PC-9 (cell line): ENCODE measurements around the gene ATG2A. TPM values are rescaled to one million over a fixed set of nuclear protein-coding genes. Genes with fewer than 3 reads are reported as not detected.

Experiments used
- BruUV-seq: library from RNA; stranded (reverse); fragments of 400-500 nt; replicated peaks from 2 replicates; lab custom pipeline; 2021; lab: Mats Ljungman, UMichigan
- CTCF ChIA-PET: fragments of 300-600 bp; sonication (Branson Sonifier 250); formaldehyde crosslinking; loops from one replicate; lab custom pipeline; 2022; ENCODE audit warnings: antibody characterized with exemption; lab: Charles Lee
- POLR2A ChIA-PET: fragments of 300-600 bp; sonication (Branson Sonifier 250); formaldehyde crosslinking; loops from one replicate; lab custom pipeline; 2022; ENCODE audit warnings: antibody characterized with exemption; ENCODE audit not compliant: unreplicated experiment; lab: Charles Lee
- DNase-seq, 2 experiments: peaks; one replicate each; pipeline versions ENCODE4 v3.0.0 to v3.0.0-alpha.2; 2015 to 2022; ENCODE audit warnings: mixed read lengths in 1 of 2
- H2AFZ ChIP-seq: fragments of 200-600 bp; sonication (generic); 2 replicates; pipeline ENCODE4 v1.8.1; 2017; ENCODE audit warnings: antibody characterized with exemption
- H3F3A ChIP-seq: fragments of 200-600 bp; sonication (generic); 2 replicates; pipeline ENCODE4 v1.8.1; 2017; ENCODE audit warnings: antibody characterized with exemption, mild to moderate bottlenecking, low read depth; ENCODE audit not compliant: insufficient read depth
- H3K27ac ChIP-seq: fragments of 200-600 bp; sonication (generic); 2 replicates; pipeline ENCODE4 v1.6.1; 2016; ENCODE audit warnings: mixed run types
- H3K27me3 ChIP-seq: fragments of 200-600 bp; sonication (generic); 2 replicates; pipeline ENCODE4 v1.6.1; 2016; ENCODE audit warnings: low read depth, mixed run types; ENCODE audit not compliant: insufficient read depth
- H3K36me3 ChIP-seq: fragments of 200-600 bp; sonication (generic); 2 replicates; pipeline ENCODE4 v1.6.1; 2016; ENCODE audit warnings: low read depth, mixed run types
- H3K4me1 ChIP-seq: fragments of 200-600 bp; sonication (generic); replicated peaks from 2 replicates; pipeline ENCODE4 v1.6.1; 2016; ENCODE audit warnings: mixed run types; ENCODE audit not compliant: insufficient read depth
- H3K4me2 ChIP-seq: fragments of 200-600 bp; sonication (generic); 2 replicates; pipeline ENCODE4 v1.6.1; 2017; ENCODE audit warnings: mixed run types
- H3K4me3 ChIP-seq: fragments of 200-600 bp; sonication (generic); 2 replicates; pipeline ENCODE4 v1.6.1; 2016; ENCODE audit warnings: mixed run types
- H3K79me2 ChIP-seq: fragments of 200-600 bp; sonication (generic); 2 replicates; pipeline ENCODE4 v1.6.1; 2017; ENCODE audit warnings: low read depth, mixed run types
- H3K9me2 ChIP-seq: fragments of 200-600 bp; sonication (generic); 2 replicates; pipeline ENCODE4 v1.8.1; 2017; ENCODE audit warnings: mild to moderate bottlenecking; ENCODE audit not compliant: insufficient read depth
- H3K9me3 ChIP-seq: fragments of 200-600 bp; sonication (generic); 2 replicates; pipeline ENCODE4 v1.8.1; 2016; ENCODE audit warnings: low read depth; ENCODE audit not compliant: insufficient read depth
- H4K20me1 ChIP-seq: fragments of 200-600 bp; sonication (generic); 2 replicates; pipeline ENCODE4 v1.8.1; 2017; ENCODE audit not compliant: insufficient read depth
- CTCF ChIP-seq: fragments of 200-600 bp; sonication (generic); conservative IDR thresholded peaks from 2 replicates; pipeline ENCODE4 v1.6.1; 2017; ENCODE audit warnings: mixed run types, antibody characterized with exemption, mild to moderate bottlenecking, moderate library complexity
- EZH2 ChIP-seq: fragments of 200-600 bp; sonication (generic); IDR thresholded peaks from 2 replicates; pipeline ENCODE4 v1.8.0; 2017; ENCODE audit warnings: antibody characterized with exemption, low read depth
- intact Hi-C: fragments of 100-400 bp; cut with micrococcal nuclease; formaldehyde crosslinking; loops from one replicate; pipeline ENCODE4 v1.10.0; 2022; ENCODE audit not compliant: unreplicated experiment
- total RNA-seq: library from RNA; stranded (reverse); gene quantifications from 2 replicates; pipeline ENCODE4 v1.2.3, GENCODE V29; 2021

Gene ATG2A
- total RNA-seq, 1 experiment from 2014 or later = 48.2 TPM

DNA sequence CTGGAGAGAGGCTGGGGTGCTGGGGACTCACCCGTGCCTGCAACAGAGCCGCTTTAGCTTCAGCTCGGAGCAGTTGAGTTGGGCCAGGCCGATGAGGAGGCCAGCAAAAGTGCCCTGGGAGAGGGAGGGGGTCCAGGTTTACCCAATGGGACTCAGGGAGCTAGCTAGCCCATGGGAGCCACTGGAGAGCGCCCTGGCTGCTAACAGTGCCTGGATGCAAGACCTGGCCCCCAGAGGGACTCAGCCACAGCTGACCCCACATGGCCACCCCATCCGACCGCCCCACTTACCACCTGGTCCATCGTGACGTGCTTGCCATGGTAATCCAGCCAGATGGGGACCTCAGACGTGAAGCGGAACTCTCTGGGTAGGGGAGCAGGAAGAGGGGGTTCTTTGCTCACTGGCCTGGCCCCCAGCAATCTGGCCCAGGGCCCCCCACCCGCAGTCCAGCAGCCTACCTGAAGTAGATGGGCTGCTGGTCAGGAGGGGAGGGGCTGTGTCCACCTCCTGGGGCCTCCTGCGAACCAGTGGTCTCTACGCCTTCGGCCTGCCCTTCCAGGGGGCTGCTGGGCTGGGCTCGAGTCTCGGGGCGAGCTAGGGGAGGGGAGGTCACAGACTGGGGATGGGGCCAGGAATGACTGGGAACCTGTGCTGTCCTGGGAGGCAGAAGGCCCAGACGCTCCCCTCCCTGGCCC, 19.5 kb downstream of the ATG2A start:
- CTCF ChIA-PET = no interaction called here
- DNase-seq = no peak
- BruUV-seq = no TSS peak
- Histone ChIP-seq H3K79me2 (no peaks in the 10 kb centered on the region), H3K4me1 (no peaks in the 10 kb centered on the region), H3K4me3 (no peak overlapping the region), H3K27me3 (no peaks in the 10 kb centered on the region), H3K4me2 (no peak overlapping the region), H3K9me2 (no peaks in the 10 kb centered on the region), H3K9me3 (no peaks in the 10 kb centered on the region), H2AFZ (no peak overlapping the region), H3F3A (peaks cover 12% of the 10 kb centered on the region; the same call in 1 of the 2 replicates), H3K27ac (no peak overlapping the region), H4K20me1 (peaks cover 4% of the 10 kb centered on the region; the same call in 1 of the 2 replicates), H3K36me3 (peaks cover 3% of the 10 kb centered on the region; the same call in 1 of the 2 replicates)
- POLR2A ChIA-PET = interaction anchor here (0.5 kb wide), 2 partner anchors 56 to 119 kb away, joined by 6 to 10 read pairs; partner anchors contain the start of gene SF1
- TF ChIP-seq EZH2 (no peak), CTCF (no peak)
- intact Hi-C loops = no loop called here

- no peaks in the 10 kb centered on the region for H3K4me1 ChIP-seq
- no peak overlapping the region for H3K4me2 ChIP-seq
- H3K27me3 ChIP-seq = no peaks in the 10 kb centered on the region
- no peak overlapping the region for H3K27ac ChIP-seq
- peaks cover 3% of the 10 kb centered on the region; the same call in 1 of the 2 replicates for H3K36me3 ChIP-seq
- H3F3A ChIP-seq = peaks cover 12% of the 10 kb centered on the region; the same call in 1 of the 2 replicates
- DNase-seq = no peak
- H3K9me3 ChIP-seq = no peaks in the 10 kb centered on the region
- TF ChIP-seq EZH2 = no peak
- no peak for TF ChIP-seq CTCF
- CTCF ChIA-PET = no interaction called here
- intact Hi-C loops = no loop called here
- H4K20me1 ChIP-seq = peaks cover 4% of the 10 kb centered on the region; the same call in 1 of the 2 replicates
- BruUV-seq = no TSS peak
- H3K9me2 ChIP-seq = no peaks in the 10 kb centered on the region
- H3K79me2 ChIP-seq = no peaks in the 10 kb centered on the region
- POLR2A ChIA-PET = no interaction called here
- no peak overlapping the region for H2AFZ ChIP-seq
- H3K4me3 ChIP-seq = no peak overlapping the region
Measured at GRCh38 chr11:64896448-64897022, 20.5 kb downstream of the ATG2A start.

DNA sequence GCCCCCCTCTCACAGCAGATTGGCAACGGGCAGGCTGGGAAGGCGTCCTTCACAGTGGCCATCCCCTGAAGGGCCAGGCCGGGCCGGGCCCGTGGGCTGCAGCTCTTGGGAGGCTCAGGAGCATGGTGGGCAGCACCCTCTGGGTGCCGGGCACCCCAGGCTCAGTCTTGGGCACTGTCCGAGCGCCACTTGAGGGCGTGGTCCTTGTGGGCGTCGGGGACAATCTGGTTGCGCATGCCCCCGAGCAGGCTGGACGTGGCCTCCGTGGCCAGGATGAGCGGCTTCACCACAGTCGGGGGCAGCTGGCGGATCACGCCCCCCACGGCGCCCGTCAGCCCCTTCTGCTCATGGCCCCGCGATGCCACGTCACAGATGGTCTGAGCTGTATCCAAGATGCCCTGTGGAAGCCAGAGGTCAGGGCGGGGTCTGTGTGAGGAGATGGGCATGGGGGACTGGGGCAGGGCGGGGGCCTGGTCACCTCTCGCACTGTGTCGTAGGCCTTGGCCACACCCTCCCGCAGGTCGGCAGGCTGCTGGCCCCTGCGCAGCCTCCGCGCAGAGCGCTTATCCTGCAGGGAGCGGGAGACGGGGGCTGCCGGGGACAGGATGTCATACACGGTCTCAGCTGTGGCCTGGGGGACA, 22.1 kb downstream of the ATG2A start:
- H3K9me2 ChIP-seq = no peaks in the 10 kb centered on the region
- 0 out of 2 replicates have a peak, but pooled peaks cover 3% of the 10 kb centered on the region for H3K36me3 ChIP-seq
- H3K4me3 ChIP-seq = no peak overlapping the region
- BruUV-seq = no TSS peak
- no peaks in the 10 kb centered on the region for H3K4me1 ChIP-seq
- no peaks in the 10 kb centered on the region for H3K27me3 ChIP-seq
- no peak for DNase-seq
- no peak overlapping the region for H3K4me2 ChIP-seq
- no peak overlapping the region for H2AFZ ChIP-seq
- ChIA-PET POLR2A (interaction anchor here (0.6 kb wide), 1 partner anchor 526 kb away, joined by 9 read pairs; no protein-coding TSS in a partner anchor), CTCF (interaction anchor here (0.6 kb wide), 1 partner anchor 41 kb away, joined by 3 read pairs; no protein-coding TSS in a partner anchor)
- no peaks in the 10 kb centered on the region for H3K79me2 ChIP-seq
- intact Hi-C loops = loop anchor here (1.0 to 2.0 kb wide), 2 partner anchors 48 to 108 kb away; no protein-coding TSS in a partner anchor
- 0 out of 2 replicates have a peak, but pooled peaks cover 4% of the 10 kb centered on the region for H4K20me1 ChIP-seq
- peaks cover 13% of the 10 kb centered on the region; the same call in 1 of the 2 replicates for H3F3A ChIP-seq
- TF ChIP-seq EZH2 (no peak), CTCF (no peak)
- H3K9me3 ChIP-seq = no peaks in the 10 kb centered on the region
- no peak overlapping the region for H3K27ac ChIP-seq
